Astrocyte (in vitro differentiated cells and primary cell): ENCODE results near the gene SHTN1.

Experiments used
- CTCF ChIP-seq: IDR thresholded peaks from 2 replicates; pipeline ENCODE4 v1.5.1; 2011; ENCODE audit warnings: low read depth, mild to moderate bottlenecking, inconsistent platforms, low read length, moderate library complexity; ENCODE audit not compliant: insufficient read depth
- EZH2 ChIP-seq: IDR thresholded peaks from 2 replicates; pipeline ENCODE4 v1.6.1; 2012; ENCODE audit warnings: mild to moderate bottlenecking, low read length, inconsistent platforms; ENCODE audit not compliant: insufficient read depth

- no peak for TF ChIP-seq CTCF
- no peak for TF ChIP-seq EZH2
These were observed 105.4 kb downstream of the SHTN1 start for GRCh38 chr10:116899626-116900025.
